HepG2 (cell line): Measurements from ENCODE around the gene TRPV4. TPM values are rescaled to one million over a fixed set of nuclear protein-coding genes. Genes with fewer than 3 reads are reported as not detected.

Experiments used
- ATAC-seq: fragments of 200-7000 bp; cut with Tn5 transposase; 3 replicates; pipeline ENCODE4 v1.9.1; 2020; ENCODE audit warnings: mild to moderate bottlenecking, moderate library complexity
- BruUV-seq: library from RNA; stranded (reverse); fragments of 400-500 nt; replicated peaks from 2 replicates; lab custom pipeline; 2021; lab: Mats Ljungman, UMichigan
- CTCF ChIA-PET: fragments of 300-600 bp; formaldehyde crosslinking; extraction: SDS; loops from one replicate; lab custom pipeline; 2021; ENCODE audit warnings: low total read pairs, inconsistent platforms, low intra/inter-chr PET ratio; lab: Yijun Ruan, JAX
- POLR2A ChIA-PET: fragments of 350-600 bp; sonication (Branson Sonifier 250); formaldehyde crosslinking; loops from one replicate; lab custom pipeline; 2020; ENCODE audit warnings: antibody characterized with exemption, inconsistent platforms; lab: Yijun Ruan, JAX
- DNase-seq: peaks from one replicate; pipeline ENCODE4 v3.0.0-alpha.2; 2015; ENCODE audit warnings: low spot score
- FAIRE-seq: peaks from 3 replicates; lab custom pipeline; 2011; peaks lifted over from hg19 to GRCh38; lab: Jason Lieb, UNC
- H2AFZ ChIP-seq: one replicate; pipeline ENCODE4 v1.6.1; 2011; ENCODE audit warnings: low read length, inconsistent platforms
- H3K27ac ChIP-seq: fragments of 300-600 bp; 3 replicates; pipeline ENCODE4 v1.8.0; 2011; ENCODE audit warnings: mixed run types, mild to moderate bottlenecking, mixed read lengths, low read length, inconsistent platforms; ENCODE audit not compliant: insufficient read depth; ENCODE audit errors: extremely low read length
- H3K27me3 ChIP-seq, 2 experiments: fragments of 200-600 bp in 1 of 2; 2 replicates in 1 of 2; 3 replicates in 1 of 2; pipeline versions ENCODE4 v1.6.0 to v1.8.0; 2011; ENCODE audit warnings: low read length in 2 of 2, mild to moderate bottlenecking in 2 of 2, moderate library complexity in 2 of 2, inconsistent platforms in 1 of 2; ENCODE audit not compliant: insufficient read depth in 2 of 2, control insufficient read depth in 1 of 2
- H3K36me3 ChIP-seq, 2 experiments: fragments of 200-600 bp in 1 of 2; replicated peaks in 1 of 2; 2 replicates in 1 of 2; 3 replicates in 1 of 2; pipeline versions ENCODE4 v1.5.1 to v1.8.0; 2011; ENCODE audit warnings: low read length in 2 of 2, inconsistent platforms in 1 of 2; ENCODE audit not compliant: insufficient read depth in 2 of 2, control insufficient read depth in 1 of 2
- H3K4me1 ChIP-seq: 2 replicates; pipeline ENCODE4 v1.5.1; 2012; ENCODE audit warnings: low read length, inconsistent platforms; ENCODE audit not compliant: insufficient read depth
- H3K4me2 ChIP-seq: 2 replicates; pipeline ENCODE4 v1.6.0; 2011; ENCODE audit warnings: low read depth, low read length, inconsistent platforms
- H3K4me3 ChIP-seq, 3 experiments: fragments of 200-600 bp in 1 of 3; sonication (generic), shearing (Covaris generic) in 1 of 3; replicated peaks in 1 of 3; 2 replicates each; pipeline ENCODE4 v1.5.1; 2011 to 2016; ENCODE audit warnings: low read length in 3 of 3, inconsistent platforms in 2 of 3, low read depth in 2 of 3, mild to moderate bottlenecking in 2 of 3, control low read depth in 1 of 3, mixed read lengths in 1 of 3; ENCODE audit not compliant: insufficient read depth in 1 of 3
- H3K79me2 ChIP-seq: one replicate; pipeline ENCODE4 v1.6.1; 2011; ENCODE audit warnings: low read length, inconsistent platforms; ENCODE audit not compliant: insufficient read depth
- H3K9ac ChIP-seq: 2 replicates; pipeline ENCODE4 v1.6.0; 2011; ENCODE audit warnings: mild to moderate bottlenecking, low read depth, low read length, inconsistent platforms; ENCODE audit not compliant: insufficient read depth
- H3K9me3 ChIP-seq: 2 replicates; pipeline ENCODE4 v1.5.1; 2012; ENCODE audit warnings: mild to moderate bottlenecking, low read length
- H4K20me1 ChIP-seq: 2 replicates; pipeline ENCODE4 v1.6.0; 2011; ENCODE audit warnings: inconsistent platforms, mild to moderate bottlenecking, low read length, moderate library complexity; ENCODE audit not compliant: insufficient read depth
- ADNP ChIP-seq: sonication (generic); formaldehyde crosslinking; IDR thresholded peaks from 2 replicates; pipeline ENCODE4 v1.4.0; 2020; ENCODE audit warnings: missing genetic modification reagents
- CENPX ChIP-seq: sonication (generic); formaldehyde crosslinking; IDR thresholded peaks from 2 replicates; pipeline ENCODE4 v1.9.0; 2021; ENCODE audit warnings: mild to moderate bottlenecking, missing genetic modification reagents, moderate library complexity
- CSRNP2 ChIP-seq: sonication (generic); formaldehyde crosslinking; conservative IDR thresholded peaks from 2 replicates; pipeline ENCODE4 v1.8.0; 2022; ENCODE audit warnings: low read depth, missing genetic modification reagents
- GATA4 ChIP-seq: sonication (generic); IDR thresholded peaks from 2 replicates; pipeline ENCODE4 v1.6.1; 2016; ENCODE audit warnings: antibody characterized with exemption, low read depth, borderline replicate concordance
- GTF3A ChIP-seq: sonication (generic); formaldehyde crosslinking; conservative IDR thresholded peaks from 2 replicates; pipeline ENCODE4 v1.4.0; 2020; ENCODE audit warnings: mild to moderate bottlenecking, missing genetic modification reagents
- HNRNPH1 ChIP-seq: fragments of 200-400 bp; formaldehyde crosslinking; optimal IDR thresholded peaks from 2 replicates; pipeline ENCODE3; 2017; ENCODE audit warnings: mild to moderate bottlenecking, low read depth, low read length
- SNAI1 ChIP-seq: sonication (generic); formaldehyde crosslinking; IDR thresholded peaks from 2 replicates; pipeline ENCODE4 v1.5.0; 2020; ENCODE audit warnings: mild to moderate bottlenecking, missing genetic modification reagents, borderline replicate concordance
- STAT5B ChIP-seq: sonication (generic); formaldehyde crosslinking; IDR thresholded peaks from 2 replicates; pipeline ENCODE4 v1.4.0; 2020; ENCODE audit warnings: missing genetic modification reagents
- ZNF12 ChIP-seq: sonication (generic); formaldehyde crosslinking; IDR thresholded peaks from 2 replicates; pipeline ENCODE4 v1.5.0; 2020; ENCODE audit warnings: missing genetic modification reagents
- ZNF274 ChIP-seq: sonication (generic); formaldehyde crosslinking; IDR thresholded peaks from 2 replicates; pipeline ENCODE4 v1.5.1; 2020; ENCODE audit warnings: mild to moderate bottlenecking, missing genetic modification reagents
- ZNF556 ChIP-seq: sonication (generic); formaldehyde crosslinking; IDR thresholded peaks from 2 replicates; pipeline ENCODE4 v1.4.0; 2020; ENCODE audit warnings: mild to moderate bottlenecking, missing genetic modification reagents, borderline replicate concordance
- ZNF7 ChIP-seq: IDR thresholded peaks from 2 replicates; pipeline ENCODE4 v1.6.1; 2016; ENCODE audit warnings: missing biosample characterization, missing genetic modification reagents
- ZNF768 ChIP-seq: sonication (generic); formaldehyde crosslinking; IDR thresholded peaks from 2 replicates; pipeline ENCODE4 v1.4.0; 2020; ENCODE audit warnings: missing genetic modification reagents
- ZNF775 ChIP-seq: sonication (generic); formaldehyde crosslinking; IDR thresholded peaks from 2 replicates; pipeline ENCODE4 v1.4.0; 2020; ENCODE audit warnings: missing genetic modification reagents, mild to moderate bottlenecking, moderate library complexity, borderline replicate concordance
- ZSCAN12 ChIP-seq: sonication (generic); formaldehyde crosslinking; IDR thresholded peaks from 2 replicates; pipeline ENCODE4 v1.9.0; 2021; ENCODE audit warnings: mild to moderate bottlenecking, missing genetic modification reagents
- ZSCAN25 ChIP-seq: sonication (generic); formaldehyde crosslinking; IDR thresholded peaks from 2 replicates; pipeline ENCODE4 v1.8.0; 2022; ENCODE audit warnings: mild to moderate bottlenecking, missing genetic modification reagents
- WGBS: methylation state at CpG from one replicate; pipeline ENCODE4 v1.1.6; 2017; ENCODE audit warnings: low lambda C conversion rate; 5-methylcytosine and 5-hydroxymethylcytosine counted together
- in situ Hi-C: cut with HindIII; loops from 2 replicates; pipeline ENCODE4 v1.10.0; 2017; ENCODE audit warnings: low pct_unique_long_range_greater_than_20kb; ENCODE audit not compliant: extremely low pct_ligation_motif_present
- intact Hi-C: fragments of 100-400 bp; cut with micrococcal nuclease; formaldehyde crosslinking; loops from one replicate; pipeline ENCODE4 v1.10.0; 2022; ENCODE audit not compliant: unreplicated experiment
- polyA plus RNA-seq, 8 experiments: library from polyadenylated mRNA; depleted of rRNA in 3 of 8; stranded (reverse) in 7 of 8; unstranded in 1 of 8; fragments of >200 nt; fragmentation: Illumina TruSeq in 4 of 8; extraction: Trizol in 4 of 8; gene quantifications; 2 replicates each; pipeline versions ENCODE4 v1.2.1 to v1.2.3, GENCODE V29; 2011 to 2016; ENCODE audit warnings: low read depth in 4 of 8, missing spikeins in 1 of 8, mixed read lengths in 1 of 8; ENCODE audit not compliant: insufficient read depth in 1 of 8
- total RNA-seq, 5 experiments: library from RNA; depleted of rRNA; stranded (reverse); fragments of >200 nt; fragmentation: Illumina TruSeq; extraction: Trizol; gene quantifications; 2 replicates each; pipeline ENCODE4 v1.2.3, GENCODE V29; 2016; ENCODE audit warnings: low read depth in 1 of 5

Gene TRPV4
- total and polyA plus RNA-seq, 2 of the 13 experiments (the other 11 are each of a cell fraction or from before 2014, with no cell fraction given), result 0.66 to 4.7 TPM

GRCh38 chr12:109757671-109758265, 75.4 kb downstream of the TRPV4 start:
- peaks cover 4% of the 10 kb centered on the region for H3K79me2 ChIP-seq
- H3K27me3 ChIP-seq, result no peaks in the 10 kb centered on the region
- peaks cover 39% of the 10 kb centered on the region for H3K4me1 ChIP-seq
- H3K27ac ChIP-seq, result no peak overlapping the region
- no TSS peak for BruUV-seq
- no peak for ATAC-seq
- no peaks in the 10 kb centered on the region for H4K20me1 ChIP-seq
- H3K4me3 ChIP-seq, result no peak overlapping the region
- no peak overlapping the region for H3K4me2 ChIP-seq
- no peak for DNase-seq
- peaks cover 10% of the 10 kb centered on the region; the same call in 1 of the 2 replicates for H3K9me3 ChIP-seq
- 90% methylated on average over 9 of the region's 11 CpGs for WGBS
- no peak overlapping the region for H3K9ac ChIP-seq
- no peak for FAIRE-seq
- H3K36me3 ChIP-seq, result 0 out of 5 replicates have a peak, but pooled peaks cover 1 to 3% of the 10 kb centered on the region in 2 experiments
- intact Hi-C loops, result no loop called here
- POLR2A ChIA-PET, result no interaction called here
- in situ Hi-C loops, result no loop called here
- TF ChIP-seq ZSCAN25 (CRISPR knock-in tag) (no peak), SNAI1 (CRISPR knock-in tag) (no peak), STAT5B (CRISPR knock-in tag) (no peak), CSRNP2 (CRISPR knock-in tag) (no peak), ZNF274 (CRISPR knock-in tag) (no peak), ZNF775 (CRISPR knock-in tag) (no peak), GTF3A (CRISPR knock-in tag) (no peak), GATA4 (no peak), ZNF768 (CRISPR knock-in tag) (no peak), CENPX (CRISPR knock-in tag) (no peak), HNRNPH1 (no peak), ZNF12 (no peak), ZNF556 (CRISPR knock-in tag) (no peak), ADNP (CRISPR knock-in tag) (no peak), ZSCAN12 (CRISPR knock-in tag) (no peak), ZNF7 (CRISPR knock-in tag) (no peak)
- TF ChIP-seq, all 625 proteins: peak for 0
- no peak overlapping the region for H2AFZ ChIP-seq
- CTCF ChIA-PET, result no interaction called here
